Stimulated activated naive CD8-positive, alpha-beta T cell treated with anti-CD3 and anti-CD28 coated beads, Interleukin-15, Interleukin-2, amounts not matched to agents 100 ng/mL and 50 ng/mL, for 24 hours (primary cell): ENCODE measurements around the gene SLC2A2.

Source experiments
- H3K27ac Mint-ChIP-seq: one replicate; pipeline ENCODE4 v1.8.0; 2021; ENCODE audit warnings: mild to moderate bottlenecking, mixed read lengths
- H3K27me3 Mint-ChIP-seq: one replicate; pipeline ENCODE4 v1.8.0; 2021; ENCODE audit warnings: mixed read lengths
- H3K36me3 Mint-ChIP-seq: one replicate; pipeline ENCODE4 v1.8.0; 2021; ENCODE audit warnings: low read depth, mixed read lengths
- H3K4me1 Mint-ChIP-seq: one replicate; pipeline ENCODE4 v1.8.0; 2021; ENCODE audit warnings: low read depth, mixed read lengths
- H3K4me3 Mint-ChIP-seq: one replicate; pipeline ENCODE4 v1.8.0; 2021; ENCODE audit warnings: mild to moderate bottlenecking, mixed read lengths
- H3K9me3 Mint-ChIP-seq: one replicate; pipeline ENCODE4 v1.8.0; 2021; ENCODE audit warnings: mixed read lengths

SLC2A2 gene

DNA sequence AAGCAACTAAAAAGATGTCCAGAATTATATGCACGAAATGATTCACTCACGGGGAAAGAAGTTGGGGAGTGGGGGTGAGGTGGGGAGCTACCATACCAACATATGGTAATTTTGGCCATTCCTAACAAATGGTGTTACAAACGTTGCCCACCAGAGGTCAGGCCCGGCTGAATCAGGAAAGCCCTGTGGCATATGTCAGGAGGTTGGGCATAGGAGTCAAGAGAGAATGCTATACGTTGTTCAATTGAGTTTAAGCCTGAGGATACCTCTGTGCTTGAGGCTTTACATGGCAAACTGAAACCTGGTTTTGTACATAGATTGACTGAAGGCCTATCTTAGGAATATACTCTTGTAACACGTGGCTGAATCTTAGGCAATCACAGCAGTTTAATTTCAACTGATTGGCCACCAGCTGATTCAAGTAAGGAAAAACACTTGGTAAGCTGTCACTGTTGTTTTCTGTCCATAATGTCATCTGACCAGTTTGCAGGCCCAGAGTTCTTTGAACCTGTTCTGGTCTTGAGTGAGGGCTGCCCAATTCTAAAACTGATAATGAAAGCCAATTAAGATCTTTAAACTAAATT lies 23.4 kb upstream of the SLC2A2 start:
- no peak overlapping the region for H3K4me3 Mint-ChIP-seq
- H3K4me1 Mint-ChIP-seq = no peaks in the 10 kb centered on the region
- H3K27me3 Mint-ChIP-seq = peaks cover 4% of the 10 kb centered on the region
- H3K36me3 Mint-ChIP-seq = no peaks in the 10 kb centered on the region
- H3K27ac Mint-ChIP-seq = no peak overlapping the region
- no peaks in the 10 kb centered on the region for H3K9me3 Mint-ChIP-seq

DNA sequence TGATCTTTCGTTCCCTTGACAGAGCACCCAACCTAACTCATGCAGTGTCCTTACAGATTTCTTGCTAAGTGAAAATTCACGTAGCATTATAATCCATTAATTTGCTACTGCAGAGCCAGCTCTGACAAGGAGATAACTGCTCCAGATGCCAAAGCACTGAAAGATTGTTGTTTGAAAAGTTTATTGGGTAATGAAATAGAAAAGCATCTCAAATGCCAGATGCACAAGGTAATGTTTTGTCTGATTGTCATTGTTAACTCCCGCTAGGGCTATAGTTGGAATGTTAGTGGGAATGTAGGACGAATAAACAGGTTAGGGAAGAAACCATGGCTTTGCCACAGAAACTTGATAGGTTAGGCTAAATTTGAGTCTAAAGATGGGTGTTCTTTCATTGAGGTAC lies 20.2 kb upstream of the SLC2A2 start:
- no peaks in the 10 kb centered on the region for H3K9me3 Mint-ChIP-seq
- no peak overlapping the region for H3K4me3 Mint-ChIP-seq
- H3K4me1 Mint-ChIP-seq = no peaks in the 10 kb centered on the region
- peaks cover 24% of the 10 kb centered on the region for H3K27me3 Mint-ChIP-seq
- H3K27ac Mint-ChIP-seq = no peak overlapping the region
- H3K36me3 Mint-ChIP-seq = no peaks in the 10 kb centered on the region

DNA sequence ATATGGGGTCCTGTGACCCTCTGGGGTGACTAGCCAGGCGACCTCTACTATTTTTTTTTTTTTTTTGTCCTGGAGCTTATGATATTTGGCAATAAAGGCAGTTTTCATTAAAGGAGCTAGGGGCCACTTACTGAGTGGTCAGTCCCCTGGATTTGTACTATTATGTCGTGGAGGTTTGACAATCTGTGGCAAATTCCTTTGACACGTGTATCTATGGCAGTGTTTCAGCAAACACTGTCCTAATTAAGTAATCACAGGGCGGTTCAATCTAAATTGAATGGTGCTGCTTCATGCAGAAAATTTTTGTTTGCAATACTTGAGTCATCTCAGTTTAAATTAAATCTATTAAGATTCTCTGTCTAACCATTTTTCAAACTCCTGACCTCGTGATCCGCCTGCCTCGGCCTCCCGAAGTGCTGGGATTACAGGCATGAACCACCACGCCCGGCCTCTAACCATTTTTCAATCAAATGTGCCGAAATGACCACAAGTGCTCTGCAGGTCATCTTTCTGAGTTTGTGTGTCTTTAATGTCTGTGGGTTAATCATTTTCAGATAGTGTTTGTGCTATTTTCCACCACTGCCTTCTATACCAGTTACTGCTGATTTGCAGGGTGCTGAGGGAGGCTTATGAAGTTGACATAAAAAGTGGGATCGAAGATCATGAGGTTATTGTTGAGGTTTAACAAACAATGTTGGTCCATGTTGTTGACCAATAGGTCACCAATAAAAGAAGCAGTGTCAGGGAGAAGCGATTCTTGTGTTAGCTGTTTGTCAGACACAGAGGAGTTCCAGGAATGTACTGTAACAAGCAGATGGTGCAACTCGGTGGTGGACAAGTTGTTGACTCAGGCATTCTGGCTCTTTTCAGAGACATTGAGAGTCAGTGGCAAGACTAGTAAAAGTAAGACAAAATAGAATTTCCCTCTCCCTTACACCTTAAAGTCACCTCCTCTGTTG lies 18.6 kb upstream of the SLC2A2 start:
- H3K4me3 Mint-ChIP-seq = no peak overlapping the region
- no peaks in the 10 kb centered on the region for H3K4me1 Mint-ChIP-seq
- peaks cover 25% of the 10 kb centered on the region for H3K27me3 Mint-ChIP-seq
- H3K27ac Mint-ChIP-seq = no peak overlapping the region
- H3K9me3 Mint-ChIP-seq = no peaks in the 10 kb centered on the region
- H3K36me3 Mint-ChIP-seq = no peaks in the 10 kb centered on the region

DNA sequence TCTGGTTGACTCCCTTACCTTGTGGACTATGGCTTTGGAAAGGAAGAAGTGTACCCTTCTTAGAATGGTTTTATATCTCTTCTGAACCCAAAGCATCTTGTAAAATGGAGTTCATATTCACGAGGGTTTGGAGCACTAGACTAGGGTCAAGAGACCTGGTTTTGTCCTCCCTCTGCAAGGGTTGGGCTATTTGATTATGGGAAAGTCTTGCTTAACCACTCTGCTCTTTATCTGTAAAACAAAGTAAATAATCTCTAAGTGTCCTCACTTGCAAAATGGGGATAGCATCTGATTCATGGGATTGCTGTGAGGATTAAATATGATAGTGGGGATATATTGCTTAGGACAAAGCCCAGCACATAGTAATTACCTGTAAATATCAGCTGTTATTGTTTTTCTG lies 17.9 kb upstream of the SLC2A2 start:
- Mint-ChIP-seq H3K4me3 (no peak overlapping the region), H3K9me3 (no peaks in the 10 kb centered on the region), H3K4me1 (no peaks in the 10 kb centered on the region), H3K36me3 (no peaks in the 10 kb centered on the region), H3K27ac (no peak overlapping the region), H3K27me3 (peaks cover 30% of the 10 kb centered on the region)

DNA sequence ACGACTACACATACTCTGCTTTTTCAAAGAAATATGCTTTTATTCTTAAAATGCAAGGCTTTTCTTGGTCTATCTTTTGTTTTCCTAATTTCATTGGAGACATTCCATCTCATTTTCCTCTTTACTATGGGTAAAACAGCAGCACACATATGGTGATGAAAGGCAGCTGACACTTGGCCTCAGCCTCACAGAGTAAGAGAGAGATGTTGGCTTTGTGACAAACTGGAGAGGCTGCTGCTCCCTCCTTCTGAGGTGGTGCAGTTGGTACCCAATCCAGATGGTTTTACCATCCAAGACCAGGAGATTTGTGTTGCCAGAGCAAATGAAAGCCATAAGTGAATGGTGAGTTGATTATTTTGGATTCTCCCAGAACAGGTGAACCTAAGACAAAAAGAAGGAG lies 13.2 kb upstream of the SLC2A2 start:
- Mint-ChIP-seq H3K27me3 (peaks cover 53% of the 10 kb centered on the region), H3K4me1 (no peaks in the 10 kb centered on the region), H3K27ac (no peak overlapping the region), H3K36me3 (no peaks in the 10 kb centered on the region), H3K9me3 (no peaks in the 10 kb centered on the region), H3K4me3 (no peak overlapping the region)

DNA sequence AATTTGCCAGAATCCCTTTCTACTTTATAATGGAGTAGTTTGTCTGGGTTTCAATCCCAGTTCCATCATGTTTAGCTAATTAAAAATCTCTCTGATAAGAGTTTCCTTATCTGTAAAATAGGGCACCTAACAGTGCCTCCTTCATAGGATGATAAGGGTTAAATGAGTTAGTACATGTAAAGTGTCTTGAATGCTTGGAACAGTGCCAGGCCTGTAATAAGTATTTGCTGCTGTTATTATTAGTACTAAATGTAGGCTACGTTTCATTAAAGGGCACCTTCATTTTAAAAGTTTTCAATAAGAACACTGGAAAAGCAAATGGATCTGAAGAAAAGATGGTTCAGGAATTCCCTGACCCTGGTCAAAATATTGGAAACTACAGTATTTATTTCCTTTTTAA lies 11.8 kb upstream of the SLC2A2 start:
- Mint-ChIP-seq H3K4me3 (no peak overlapping the region), H3K27me3 (peaks cover 44% of the 10 kb centered on the region), H3K4me1 (no peaks in the 10 kb centered on the region), H3K9me3 (no peaks in the 10 kb centered on the region), H3K27ac (no peak overlapping the region), H3K36me3 (no peaks in the 10 kb centered on the region)

DNA sequence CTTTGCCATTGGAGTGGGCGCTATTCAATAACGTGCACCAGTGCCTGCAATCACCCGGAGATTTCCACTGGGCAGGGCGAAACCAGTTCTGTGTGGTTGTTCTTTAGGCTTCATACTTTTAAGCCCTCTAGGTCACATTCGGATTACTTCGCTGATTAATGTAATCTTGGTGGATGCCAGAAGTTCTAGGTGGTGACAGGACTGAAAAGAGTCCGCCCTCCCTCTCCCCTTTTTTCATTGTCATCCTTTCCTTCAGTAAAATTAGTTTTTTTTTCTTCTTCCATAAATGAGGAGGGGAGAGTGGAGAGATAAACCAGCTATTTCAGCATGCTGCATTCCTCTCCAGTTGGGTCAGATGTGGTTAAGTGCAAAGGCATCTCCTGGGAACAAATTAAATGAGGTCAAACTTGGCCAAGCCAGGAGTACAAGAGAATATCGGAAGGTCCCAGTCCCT lies 2.3 kb upstream of the SLC2A2 start:
- H3K9me3 Mint-ChIP-seq = no peaks in the 10 kb centered on the region
- no peaks in the 10 kb centered on the region for H3K36me3 Mint-ChIP-seq
- H3K4me3 Mint-ChIP-seq = no peak overlapping the region
- no peak overlapping the region for H3K27ac Mint-ChIP-seq
- H3K4me1 Mint-ChIP-seq = no peaks in the 10 kb centered on the region
- H3K27me3 Mint-ChIP-seq = peaks cover 31% of the 10 kb centered on the region

DNA sequence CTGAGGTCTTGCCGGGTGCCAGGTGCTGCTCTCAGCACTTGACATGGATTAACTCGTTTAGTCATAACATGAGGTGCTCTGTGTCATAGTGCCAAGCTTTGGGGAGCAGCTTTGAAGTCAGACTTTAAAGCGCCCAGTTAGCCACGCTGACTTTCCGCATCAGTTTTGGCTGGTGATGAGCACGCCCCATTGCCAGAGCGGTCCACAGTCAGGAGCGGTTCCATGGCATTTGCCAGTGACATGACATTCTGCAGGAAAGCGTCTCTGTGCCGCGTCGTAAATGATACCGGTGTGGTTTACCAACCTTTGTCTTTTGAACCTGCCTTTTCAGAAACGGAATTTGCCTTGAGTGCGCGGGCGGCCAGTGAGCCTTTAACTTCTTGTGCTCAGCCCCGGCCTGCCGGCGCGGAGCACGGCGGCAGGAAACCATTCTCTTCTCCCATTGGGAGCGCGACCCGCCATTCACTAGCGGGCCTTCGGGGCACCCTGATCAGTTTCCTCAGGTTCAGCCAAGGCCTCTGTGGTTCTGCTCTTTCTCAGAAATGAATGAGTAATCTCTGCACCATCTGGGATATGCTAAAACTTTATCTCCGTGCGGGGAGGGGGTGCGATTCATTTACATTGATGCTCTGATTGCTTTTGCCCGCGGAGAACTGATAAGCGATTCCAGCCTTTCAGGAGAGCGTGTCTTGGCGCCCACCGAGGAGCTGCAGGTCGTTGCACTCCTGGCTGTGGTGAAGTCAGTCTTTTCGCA lies 1.7 kb upstream of the SLC2A2 start:
- Mint-ChIP-seq H3K9me3 (no peaks in the 10 kb centered on the region), H3K4me1 (no peaks in the 10 kb centered on the region), H3K27ac (no peak overlapping the region), H3K27me3 (peaks cover 31% of the 10 kb centered on the region), H3K4me3 (no peak overlapping the region), H3K36me3 (no peaks in the 10 kb centered on the region)

DNA sequence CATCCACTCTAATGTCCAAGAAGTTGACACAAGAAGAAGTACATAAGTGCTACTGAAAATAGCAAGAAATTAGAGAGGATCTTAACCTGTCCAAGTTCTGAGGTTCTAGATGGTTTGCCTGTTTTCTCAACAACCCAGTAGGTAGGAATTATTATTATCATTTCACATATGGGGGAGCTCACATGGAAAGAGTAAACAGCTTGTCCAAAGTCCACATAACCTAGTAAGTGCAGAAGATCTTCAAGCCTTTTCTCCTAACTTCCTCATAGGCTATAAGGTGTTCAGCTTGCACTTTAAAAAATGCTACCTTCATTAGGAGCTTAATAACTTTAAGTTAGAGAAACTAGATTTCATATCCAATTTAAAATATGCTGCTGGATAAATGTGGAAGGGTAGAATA lies 3.0 kb downstream of the SLC2A2 start:
- Mint-ChIP-seq H3K27ac (no peak overlapping the region), H3K27me3 (peaks cover 47% of the 10 kb centered on the region), H3K4me3 (no peak overlapping the region), H3K36me3 (no peaks in the 10 kb centered on the region), H3K9me3 (no peaks in the 10 kb centered on the region), H3K4me1 (no peaks in the 10 kb centered on the region)

DNA sequence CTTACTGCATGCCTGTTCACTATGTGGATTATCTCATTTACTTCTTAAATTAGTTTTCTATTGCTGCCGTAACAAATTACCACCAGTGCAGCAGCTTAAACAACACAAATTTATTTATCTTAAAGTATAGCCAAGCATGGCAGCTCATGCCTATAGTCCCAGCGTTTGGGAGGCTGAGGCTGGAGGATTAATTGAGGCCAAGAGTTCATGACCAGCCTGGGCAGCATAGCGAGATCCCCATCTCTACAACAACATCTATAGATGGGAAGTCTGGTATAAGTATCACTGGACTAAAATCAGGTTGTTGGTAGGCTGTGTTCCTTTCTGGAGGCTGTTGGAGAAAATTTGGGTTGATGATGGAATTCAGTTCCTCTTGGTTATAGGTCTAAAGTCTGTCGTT lies 5.1 kb downstream of the SLC2A2 start:
- Mint-ChIP-seq H3K27me3 (peaks cover 30% of the 10 kb centered on the region), H3K4me1 (no peaks in the 10 kb centered on the region), H3K9me3 (no peaks in the 10 kb centered on the region), H3K27ac (no peak overlapping the region), H3K4me3 (no peak overlapping the region), H3K36me3 (no peaks in the 10 kb centered on the region)

DNA sequence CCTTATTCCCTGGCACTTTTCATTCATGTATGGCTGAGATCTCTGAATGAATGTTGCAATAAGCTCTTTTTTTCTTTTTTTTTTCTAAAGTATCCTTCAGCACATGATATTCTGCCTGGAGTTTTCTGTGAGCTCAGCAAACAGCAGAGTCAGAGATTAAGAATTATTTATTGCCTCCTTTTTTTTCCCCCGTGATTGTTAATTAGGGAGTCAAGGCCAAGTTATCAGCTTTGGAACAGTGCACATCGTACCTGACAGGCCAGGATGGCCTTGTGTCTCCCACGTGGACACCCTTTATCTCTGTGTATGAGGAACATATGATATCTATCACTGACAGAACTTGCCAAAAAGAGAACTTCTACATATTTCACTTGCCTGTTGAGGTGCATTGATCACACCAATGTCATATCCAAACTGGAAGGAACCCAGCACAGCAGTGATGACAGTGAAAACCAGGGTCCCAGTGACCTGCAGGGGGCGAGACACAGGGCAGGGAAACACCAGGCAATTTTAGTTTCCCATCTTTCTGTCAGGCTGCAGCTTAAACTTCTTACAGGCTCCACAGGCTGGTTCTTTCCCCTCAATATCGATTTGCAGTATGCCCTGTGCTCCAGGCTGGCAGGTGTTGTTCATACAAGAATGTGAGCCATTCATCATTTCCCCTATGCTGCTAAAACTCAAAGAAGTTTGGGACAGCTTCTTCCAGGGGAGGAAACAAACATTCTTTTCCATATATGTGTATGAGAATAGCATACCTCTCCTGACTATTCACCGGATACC lies 8.2 kb downstream of the SLC2A2 start:
- Mint-ChIP-seq H3K36me3 (no peaks in the 10 kb centered on the region), H3K9me3 (no peaks in the 10 kb centered on the region), H3K27ac (no peak overlapping the region), H3K4me1 (no peaks in the 10 kb centered on the region), H3K27me3 (peaks cover 16% of the 10 kb centered on the region), H3K4me3 (no peak overlapping the region)

DNA sequence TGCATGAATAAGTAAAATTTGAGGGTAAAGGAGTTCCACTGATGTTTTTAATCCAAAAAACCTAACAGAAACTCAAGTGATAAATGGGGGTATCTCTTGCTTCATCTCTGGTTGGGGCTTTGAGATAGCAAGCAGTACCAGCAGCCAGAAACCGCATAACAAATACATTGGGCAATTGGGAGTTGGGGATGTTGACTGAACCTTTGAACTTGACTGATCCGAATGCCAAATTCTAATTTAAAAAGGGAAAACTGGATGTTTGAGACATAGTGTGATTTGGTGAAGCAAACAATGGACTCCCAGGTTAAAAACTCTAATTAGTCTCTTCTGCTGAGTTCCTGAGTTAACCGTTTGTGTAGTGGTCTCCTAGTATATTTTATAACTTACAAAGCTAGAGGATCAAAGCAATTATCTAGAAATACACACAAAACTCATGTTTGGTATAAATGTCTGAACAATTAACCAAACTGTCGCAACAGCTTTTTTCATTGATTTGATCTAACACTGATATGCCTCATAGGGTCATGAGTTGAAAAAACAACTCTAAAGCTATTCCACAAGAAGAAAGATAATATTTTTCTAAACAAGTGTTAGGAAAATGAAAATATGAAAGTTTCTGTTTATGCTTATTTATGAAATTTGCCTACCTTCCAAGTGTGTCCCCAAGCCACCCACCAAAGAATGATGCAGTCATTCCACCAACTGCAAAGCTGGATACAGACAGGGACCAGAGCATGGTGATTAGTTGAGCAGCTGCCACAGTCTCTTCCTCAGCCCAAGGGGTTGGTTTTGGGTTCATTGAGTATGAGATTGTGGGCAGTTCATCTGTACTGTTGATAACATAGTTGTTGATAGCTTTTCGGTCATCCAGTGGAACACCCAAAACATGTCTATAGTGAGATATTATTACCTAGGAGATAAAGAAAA lies 12.4 kb downstream of the SLC2A2 start:
- Mint-ChIP-seq H3K36me3 (no peaks in the 10 kb centered on the region), H3K4me3 (no peak overlapping the region), H3K27ac (no peak overlapping the region), H3K9me3 (no peaks in the 10 kb centered on the region), H3K27me3 (peaks cover 6% of the 10 kb centered on the region), H3K4me1 (no peaks in the 10 kb centered on the region)

DNA sequence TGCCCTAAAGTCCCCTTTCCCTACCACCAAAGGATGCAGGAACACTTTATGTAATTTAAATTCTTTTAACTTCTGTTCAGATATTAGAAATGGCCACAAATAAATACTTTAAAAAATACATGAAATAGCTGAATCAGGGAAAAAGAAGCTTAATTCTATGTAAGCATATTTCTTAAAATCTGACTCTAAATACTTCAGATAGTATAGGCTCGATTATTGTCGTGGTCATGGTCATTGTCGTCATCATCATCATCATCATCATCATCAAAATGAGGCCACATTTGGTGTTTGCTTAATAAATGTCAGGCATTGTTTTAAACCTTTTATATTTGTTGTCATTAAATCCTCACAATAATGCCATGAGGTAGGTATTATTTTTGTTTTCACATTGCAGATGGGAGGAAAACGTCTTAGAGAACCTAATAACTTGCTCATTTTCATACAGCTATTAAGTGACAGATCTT lies 14.6 kb downstream of the SLC2A2 start:
- no peaks in the 10 kb centered on the region for H3K4me1 Mint-ChIP-seq
- no peak overlapping the region for H3K4me3 Mint-ChIP-seq
- peaks cover 6% of the 10 kb centered on the region for H3K27me3 Mint-ChIP-seq
- no peaks in the 10 kb centered on the region for H3K9me3 Mint-ChIP-seq
- no peak overlapping the region for H3K27ac Mint-ChIP-seq
- no peaks in the 10 kb centered on the region for H3K36me3 Mint-ChIP-seq
